Activated naive CD4-positive, alpha-beta T cell treated with anti-CD3 and anti-CD28 coated beads, Interleukin-2, amount 50 U/mL, for 72 hours (primary cell): ENCODE measurements around the gene MLKL. TPM values are rescaled to one million over a fixed set of nuclear protein-coding genes. Genes with fewer than 3 reads are reported as not detected.
A peak's percentile ranks its signal among the peaks of the same experiment; 100 is the strongest.

Experiments used
- ATAC-seq, 2 donors: fragments of 150-1000 bp; cut with Tn5 transposase; 2 replicates each; pipeline ENCODE4 v1.10.0; 2021; ENCODE audit warnings: mild to moderate bottlenecking in 2 of 2, moderate library complexity in 2 of 2
- DNase-seq, 2 donors: peaks; one replicate each; pipeline ENCODE4 v3.0.0; 2021 to 2022; ENCODE audit warnings: low spot score in 2 of 2
- H3K27ac Mint-ChIP-seq, 2 donors: one replicate each; pipeline ENCODE4 v1.8.0; 2022; ENCODE audit warnings: mild to moderate bottlenecking in 2 of 2, mixed read lengths in 2 of 2
- H3K36me3 Mint-ChIP-seq, 2 donors: one replicate each; pipeline ENCODE4 v1.8.0; 2022; ENCODE audit warnings: mixed read lengths in 2 of 2
- H3K9me3 Mint-ChIP-seq, 2 donors: one replicate each; pipeline ENCODE4 v1.8.0; 2022; ENCODE audit warnings: mixed read lengths in 2 of 2
- total RNA-seq, 2 donors: library from RNA; stranded (reverse); gene quantifications; one replicate each; pipeline ENCODE4 v1.2.3, GENCODE V29; 2022

The MLKL gene
- total RNA-seq, 2 donors from 2014 or later: 16.5 to 27.5 TPM

DNA sequence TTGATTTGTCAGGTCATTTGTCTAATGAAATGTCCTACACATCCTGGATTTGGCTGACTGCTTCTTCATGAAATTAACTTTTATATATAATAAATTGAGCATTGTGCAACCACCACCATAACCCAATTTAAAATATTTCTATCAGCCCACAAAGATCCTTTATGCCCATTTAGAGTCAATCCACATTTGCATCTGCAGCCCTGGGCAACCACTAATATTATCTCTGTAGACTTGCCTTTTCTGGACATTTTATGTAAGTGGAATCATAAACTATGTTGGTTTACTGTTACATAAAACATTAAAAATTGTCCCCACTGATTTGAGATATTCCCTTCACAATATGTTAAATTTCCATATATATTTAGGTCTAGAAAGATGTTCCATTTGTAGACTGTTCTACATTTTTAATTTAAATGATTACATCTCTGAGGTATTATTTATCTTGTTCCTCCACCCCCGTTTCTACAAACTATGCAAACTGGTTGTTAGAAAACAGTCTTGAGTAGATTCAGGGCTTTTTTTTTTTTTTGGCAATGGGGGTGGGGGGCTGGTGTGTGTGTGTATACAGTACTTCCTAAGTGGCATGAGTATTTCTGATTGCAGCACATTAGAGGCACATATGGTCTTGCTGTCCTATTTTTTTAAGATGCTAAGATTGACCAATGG is 50.7 kb downstream of the MLKL start:
- Mint-ChIP-seq H3K27ac (no peak overlapping the region), H3K36me3 (peaks cover 12% of the 10 kb centered on the region in 2 donors), H3K9me3 (no peaks in the 10 kb centered on the region)
- ATAC-seq: no peak
- DNase-seq: no peak

DNA sequence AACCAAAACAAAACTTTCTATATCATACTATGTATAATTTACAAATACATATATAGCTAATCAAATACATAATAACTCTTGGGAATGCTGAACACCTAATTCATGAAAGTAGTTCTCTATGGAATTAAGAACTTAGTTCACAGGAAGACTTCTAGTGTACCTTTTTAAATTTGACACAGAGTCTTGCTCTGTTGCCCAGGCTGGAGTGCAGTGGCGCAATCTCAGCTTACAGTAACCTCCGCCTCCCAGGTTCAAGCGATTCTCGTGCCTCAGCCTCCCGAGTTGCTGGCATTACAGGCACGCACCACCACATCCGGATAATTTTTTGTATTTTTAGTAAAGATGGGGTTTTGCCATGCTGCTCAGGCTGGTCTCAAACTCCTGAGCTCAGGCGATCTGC is 58.7 kb downstream of the MLKL start:
- ATAC-seq (no peak), DNase-seq (no peak)
- Mint-ChIP-seq H3K9me3 (no peaks in the 10 kb centered on the region), H3K36me3 (peaks cover 9 to 10% of the 10 kb centered on the region in 2 donors), H3K27ac (peak overlapping the region in 1 of 2 donors; percentile 50)

DNA sequence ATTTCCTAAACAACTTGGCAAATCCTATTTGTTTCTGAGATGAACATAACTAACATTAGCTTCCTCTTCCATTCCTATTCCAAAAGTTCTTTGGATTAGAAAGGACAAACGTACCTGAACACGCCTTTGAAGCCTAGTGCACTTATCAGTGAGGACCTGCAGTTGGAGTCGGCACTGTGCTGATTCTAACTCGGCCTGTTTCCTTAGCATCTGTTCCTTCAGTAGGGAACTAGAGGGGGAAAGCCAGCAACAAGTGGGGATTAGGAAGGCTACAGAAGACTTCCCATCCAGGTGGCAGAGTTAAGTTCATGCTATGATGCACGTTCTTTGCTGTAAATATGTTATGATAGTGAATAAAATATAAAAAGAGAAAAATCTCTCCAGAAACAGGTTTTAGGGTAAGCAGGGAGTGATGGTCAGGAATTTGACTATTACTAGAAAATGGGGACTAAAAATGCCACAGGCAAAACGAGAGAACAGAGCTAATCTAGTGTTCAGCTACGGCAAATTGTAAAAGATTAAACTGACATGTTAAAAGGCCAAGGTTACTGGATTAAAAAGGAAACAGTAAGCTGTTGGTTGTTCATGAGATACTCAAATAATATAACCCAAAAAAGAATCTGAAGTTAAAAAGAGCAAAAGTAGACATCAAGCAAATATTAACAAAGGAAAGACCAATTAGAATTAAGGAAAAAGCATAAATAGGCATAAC is 62.8 kb downstream of the MLKL start:
- ATAC-seq: no peak
- Mint-ChIP-seq H3K27ac (peak overlapping the region in 1 of 2 donors; percentile 44), H3K36me3 (no peaks in the 10 kb centered on the region), H3K9me3 (no peaks in the 10 kb centered on the region)
- no peak for DNase-seq

DNA sequence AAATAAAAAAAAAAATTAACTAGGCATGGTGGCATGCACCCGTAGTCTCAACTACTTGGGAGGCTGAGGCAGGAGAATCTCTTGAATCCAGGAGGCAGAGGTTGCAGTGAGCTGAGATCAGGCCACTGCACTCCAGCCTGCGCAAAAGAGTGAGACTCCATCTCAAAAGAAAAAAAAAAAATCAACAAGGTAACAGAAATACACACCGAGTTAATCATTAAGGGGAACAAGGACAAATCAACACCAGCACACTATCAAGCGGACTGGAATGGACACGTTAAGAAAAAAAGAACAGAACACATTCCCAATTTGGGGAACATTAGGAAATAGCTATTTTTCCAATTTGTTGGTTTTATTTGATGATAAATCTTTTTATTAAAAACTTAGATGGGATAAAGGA is 65.4 kb downstream of the MLKL start:
- Mint-ChIP-seq H3K27ac (no peak overlapping the region), H3K36me3 (peaks cover 0 to 3% of the 10 kb centered on the region in 2 donors), H3K9me3 (no peaks in the 10 kb centered on the region)
- ATAC-seq: no peak
- DNase-seq: no peak

DNA sequence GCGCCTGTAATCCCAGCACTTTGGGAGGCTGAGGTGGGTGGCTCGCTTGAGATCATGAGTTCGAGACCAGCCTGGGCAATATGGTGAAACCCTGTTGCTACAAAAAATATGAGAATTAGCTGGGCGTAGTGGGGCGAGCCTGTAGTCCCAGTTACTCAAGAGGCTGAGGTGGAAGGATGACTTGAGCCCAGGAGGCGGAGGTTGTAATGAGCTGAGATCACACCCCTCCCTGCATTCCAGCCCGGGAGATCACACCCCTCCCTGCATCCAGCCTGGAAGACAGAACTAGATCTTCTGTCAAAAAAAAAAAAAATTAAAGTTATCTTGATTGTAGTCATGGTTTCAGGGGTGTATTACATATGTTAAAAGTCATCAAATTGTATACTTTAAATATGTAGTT is 67.0 kb downstream of the MLKL start:
- H3K9me3 Mint-ChIP-seq: no peaks in the 10 kb centered on the region
- DNase-seq: no peak
- peak overlapping the region in 1 of 2 donors; percentile 77 for H3K27ac Mint-ChIP-seq
- peaks cover 11 to 15% of the 10 kb centered on the region in 2 donors for H3K36me3 Mint-ChIP-seq
- ATAC-seq: no peak

DNA sequence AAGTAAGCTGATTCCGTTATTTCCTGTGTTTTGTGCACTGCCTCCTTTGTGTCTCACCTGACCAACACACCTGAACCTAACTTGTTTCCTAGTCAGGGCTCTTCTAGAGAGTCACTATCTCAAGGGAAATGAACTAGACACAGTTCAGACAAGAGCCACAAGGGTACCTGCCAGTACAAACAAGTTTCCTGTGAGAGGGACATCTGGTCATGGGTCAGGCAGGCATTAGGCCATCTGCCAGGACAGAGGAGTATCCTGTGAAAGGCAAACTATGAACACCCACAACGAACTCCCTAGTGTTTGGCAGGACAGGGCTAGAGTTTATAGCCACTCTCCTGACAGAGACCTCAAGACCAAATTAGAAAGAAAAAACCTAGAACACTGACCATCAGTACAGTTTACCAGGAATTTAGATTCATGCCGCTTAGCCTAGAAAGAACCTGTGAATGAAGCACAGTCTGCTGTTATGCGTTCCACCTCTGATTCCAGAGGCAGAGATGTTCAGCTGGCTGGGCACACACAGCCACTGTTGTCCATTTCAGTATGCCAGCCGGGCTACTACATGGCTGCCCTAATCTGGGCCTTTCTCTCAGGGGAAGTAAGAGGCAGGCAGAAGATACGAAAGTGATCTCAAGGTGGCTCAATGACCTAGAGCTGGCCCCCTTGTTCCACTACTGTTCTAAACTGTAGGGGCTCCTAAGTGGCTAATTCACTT is 73.0 kb downstream of the MLKL start:
- ATAC-seq: no peak
- H3K9me3 Mint-ChIP-seq: no peaks in the 10 kb centered on the region
- no peak for DNase-seq
- H3K36me3 Mint-ChIP-seq: peaks cover 35 to 39% of the 10 kb centered on the region in 2 donors
- H3K27ac Mint-ChIP-seq: peak overlapping the region; percentile 82 to 89

DNA sequence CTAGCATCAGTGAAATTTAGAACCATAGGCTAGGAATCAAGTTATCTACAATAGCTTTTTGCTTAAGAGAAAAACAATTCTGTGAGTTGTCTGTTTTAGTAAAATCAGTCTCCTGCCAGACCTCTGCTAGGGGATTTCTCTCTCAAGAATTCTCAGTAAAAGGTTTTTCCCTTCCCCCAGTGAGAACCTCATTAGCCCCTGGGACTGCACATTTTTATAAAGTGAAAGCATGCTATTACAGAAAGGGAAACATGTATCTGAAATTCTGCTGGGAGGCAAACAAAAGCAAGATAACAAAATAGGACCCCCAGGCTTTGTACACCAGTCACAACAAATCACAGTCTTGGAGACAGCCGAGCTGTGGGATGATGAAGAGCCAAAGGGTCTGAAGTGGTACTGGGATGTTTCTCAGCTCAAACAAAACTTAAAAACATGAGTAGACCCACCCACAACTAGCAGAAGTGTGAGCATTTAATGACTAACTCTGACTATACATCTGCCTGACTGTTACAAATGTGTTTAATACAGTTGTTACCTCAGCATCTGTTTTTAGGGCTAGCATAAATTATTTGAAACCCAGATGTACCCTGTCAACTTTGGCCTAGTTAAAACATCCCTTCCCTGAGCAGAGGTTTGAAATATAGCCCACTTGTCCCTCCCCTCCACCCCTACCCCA is 73.8 kb downstream of the MLKL start:
- DNase-seq (no peak), ATAC-seq (peak; percentile 89 to 93)
- Mint-ChIP-seq H3K9me3 (no peaks in the 10 kb centered on the region), H3K27ac (peak overlapping the region; percentile 82 to 89), H3K36me3 (peaks cover 38 to 47% of the 10 kb centered on the region in 2 donors)

DNA sequence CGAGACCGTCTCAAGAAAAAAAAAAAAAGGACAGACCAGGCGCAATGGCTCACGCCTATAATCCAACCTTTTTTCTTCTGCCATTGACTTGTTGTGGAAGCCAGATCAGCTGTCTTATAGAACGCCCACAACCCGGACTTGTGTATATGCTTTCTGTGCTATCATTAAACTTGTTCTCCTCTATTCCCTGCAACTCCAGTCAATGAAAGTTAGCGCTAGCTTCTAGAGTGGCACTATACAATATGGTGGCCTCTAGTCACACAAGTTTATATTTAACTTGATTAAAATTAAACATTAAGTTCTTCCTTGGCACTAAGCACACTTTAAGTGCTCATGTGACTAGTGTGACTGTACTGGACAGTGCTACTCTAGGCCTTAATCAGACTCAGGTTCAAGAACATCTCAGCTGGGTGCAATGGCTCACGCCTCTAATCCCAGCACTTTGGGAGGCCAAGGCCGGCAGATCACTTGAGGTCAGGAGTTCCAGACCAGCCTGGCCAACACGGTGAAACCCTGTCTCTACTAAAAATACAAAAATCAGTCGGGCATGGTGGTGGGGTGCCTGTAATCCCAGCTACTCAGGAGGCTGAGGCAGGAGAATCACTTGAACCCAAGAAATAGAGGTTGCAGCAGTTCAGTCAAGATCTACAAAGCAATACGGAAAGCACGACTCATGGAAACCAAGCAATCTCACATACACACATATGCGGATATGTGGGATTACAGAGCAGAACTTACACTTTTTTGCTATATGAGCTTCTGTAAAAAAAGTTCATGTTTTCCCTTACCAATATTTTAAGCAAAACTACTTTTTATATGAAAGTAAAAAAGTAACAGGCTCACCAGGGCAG is 74.9 kb downstream of the MLKL start:
- H3K27ac Mint-ChIP-seq: peak overlapping the region; percentile 82 to 89
- DNase-seq (no peak), ATAC-seq (peak; percentile 23 to 29)
- no peaks in the 10 kb centered on the region for H3K9me3 Mint-ChIP-seq
- H3K36me3 Mint-ChIP-seq: peaks cover 44 to 56% of the 10 kb centered on the region in 2 donors

DNA sequence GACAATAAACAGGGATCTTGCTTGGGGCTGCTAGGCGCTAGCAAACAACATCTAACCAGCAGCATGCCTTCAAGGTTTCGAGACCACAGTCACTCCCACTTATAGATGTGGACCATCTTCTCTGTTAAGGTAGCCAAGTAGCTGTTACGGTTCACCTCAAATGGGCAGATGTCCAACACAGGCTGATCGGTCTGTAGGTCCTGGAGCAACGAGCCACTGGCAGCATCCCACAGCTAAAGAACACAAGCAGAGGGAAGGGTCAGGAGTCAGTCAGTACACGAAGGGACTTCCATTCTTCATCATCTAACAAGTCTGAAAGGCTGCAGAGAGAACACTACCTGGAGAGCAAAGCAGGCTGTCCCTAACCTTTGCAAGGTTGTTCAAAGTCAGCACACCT is 76.8 kb downstream of the MLKL start:
- H3K9me3 Mint-ChIP-seq: no peaks in the 10 kb centered on the region
- H3K27ac Mint-ChIP-seq: peak overlapping the region in 1 of 2 donors; percentile 37
- H3K36me3 Mint-ChIP-seq: peaks cover 31 to 55% of the 10 kb centered on the region in 2 donors
- ATAC-seq (no peak), DNase-seq (no peak)

DNA sequence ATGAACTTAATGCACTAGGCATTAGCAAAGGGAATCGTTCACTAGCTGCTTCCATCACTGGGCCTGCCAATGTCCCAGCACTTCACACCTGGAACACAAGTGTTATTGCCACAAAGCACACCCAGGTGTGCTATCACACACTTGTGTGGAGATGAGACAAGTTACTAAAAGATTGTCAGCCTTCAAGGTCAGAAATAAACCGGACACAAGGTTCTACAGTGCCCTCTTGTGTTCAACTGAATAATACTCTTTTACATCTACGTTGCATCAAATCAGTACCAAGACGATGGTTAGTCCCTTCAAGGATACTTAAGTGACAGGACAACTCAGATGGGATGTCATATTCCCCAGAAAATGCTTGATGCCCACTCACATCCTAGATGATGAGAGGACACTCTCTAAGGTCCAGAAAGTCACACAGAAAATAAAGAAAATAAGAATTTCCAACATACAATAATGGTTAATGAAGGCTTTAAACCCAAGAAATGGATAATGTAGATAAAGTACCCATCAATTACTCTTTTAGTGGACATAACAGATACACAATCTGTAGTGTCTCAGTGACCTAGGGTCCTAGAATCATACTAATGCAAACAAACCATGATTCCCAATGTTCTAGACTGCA is 77.3 kb downstream of the MLKL start:
- no peak overlapping the region for H3K27ac Mint-ChIP-seq
- H3K9me3 Mint-ChIP-seq: no peaks in the 10 kb centered on the region
- DNase-seq (no peak), ATAC-seq (no peak)
- peaks cover 26 to 52% of the 10 kb centered on the region in 2 donors for H3K36me3 Mint-ChIP-seq

DNA sequence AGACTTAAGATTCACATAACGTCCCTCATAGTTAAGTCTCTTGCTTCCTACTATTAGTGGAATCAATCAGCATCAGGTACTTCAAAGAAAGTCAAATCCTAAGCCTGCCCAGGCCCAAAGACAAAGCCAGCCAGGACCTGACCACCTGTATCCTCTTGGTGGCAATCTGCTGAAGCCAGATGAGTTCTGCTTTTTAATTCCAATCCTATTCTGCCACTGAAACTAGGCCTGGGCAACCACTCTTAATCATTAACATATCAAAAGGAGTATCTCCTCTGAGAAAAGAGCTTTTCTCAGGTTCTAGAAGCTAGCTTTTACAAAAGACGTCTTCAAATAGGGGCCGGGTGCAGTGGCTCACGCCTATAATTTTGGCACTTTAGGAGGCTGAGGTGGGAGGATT is 78.7 kb downstream of the MLKL start:
- Mint-ChIP-seq H3K27ac (no peak overlapping the region), H3K9me3 (no peaks in the 10 kb centered on the region), H3K36me3 (peaks cover 26 to 58% of the 10 kb centered on the region in 2 donors)
- DNase-seq (no peak), ATAC-seq (no peak)

Other genes starting within 250 kb of the MLKL start
- gene GLG1, start 93.7 kb downstream of the MLKL start, total RNA-seq: 10 to 100 TPM; 73.0 to 80.4 TPM
- gene RFWD3, start 34.0 kb downstream of the MLKL start, total RNA-seq: 100 to 1,000 TPM in 1 of 2 donors, 10 to 100 TPM in 1; 94.1 to 127 TPM
- gene FA2H, start 74.0 kb upstream of the MLKL start, total RNA-seq: not detected